ENCODE data around the gene ERO1A.

The ERO1A gene

GRCh38 chr14:52729925-52730708 is 34.8 kb upstream of the ERO1A start, which contains the start of gene STYX:
STYX (plus strand) TSS chr14:52730166; CDS start chr14:52730475, 309 bp downstream.
- Histone ChIP-seq H3K27ac (ENCODE audit: extremely low read depth, low read depth, low read length) (peak within 1 kb of the TSS; percentile 69), H3K36me3 (ENCODE audit: control insufficient read depth in 2 of 2, insufficient read depth in 1 of 2, low read length in 2 of 2) (peaks cover 38 to 51% of the 10 kb centered on the region in 2 experiments), H3K9me3 (ENCODE audit: control insufficient read depth, insufficient read depth, low read depth, low read length) (no peaks in the 10 kb centered on the region), H3K4me1 (ENCODE audit: control insufficient read depth, insufficient read depth, low read length) (peaks cover 5% of the 10 kb centered on the region), H3K4me3 (ENCODE audit: low read depth, low read length) (peak within 1 kb of the TSS; percentile 89)
- CTCF ChIA-PET: no interaction called here
- POLR2A ChIA-PET: interaction anchor here (0.6 to 1.1 kb wide), 10 partner anchors 17 to 488 kb away, joined by 3 to 5 read pairs (median 3); partner anchors contain the start of genes GNPNAT1, GPR137C and TXNDC16
- no peak for TF ChIP-seq ZNF433 (tag by site-specific recombination; IDR thresholded peaks at IDR 0.05; ENCODE audit: low read depth)
- peak; percentile 59; the same call in 1 of the 2 replicates for TF ChIP-seq ZNF692 (tag by site-specific recombination; IDR thresholded peaks at IDR 0.05)
- TF ChIP-seq ZFP69B (tag by site-specific recombination; IDR thresholded peaks at IDR 0.05): peak; percentile 26; the same call in 1 of the 2 replicates
- 0 out of 2 replicates have a peak, but pooled peaks have one; percentile 36 for TF ChIP-seq ZBTB48 (tag by site-specific recombination; IDR thresholded peaks at IDR 0.05)
- TF ChIP-seq GLIS2 (tag by site-specific recombination; IDR thresholded peaks at IDR 0.05): peak; percentile 93
- no peak for TF ChIP-seq BCL11B (tag by site-specific recombination; IDR thresholded peaks at IDR 0.05; ENCODE audit: low read depth)
- no peak for TF ChIP-seq MEIS1 (CRISPR knock-in tag; IDR thresholded peaks at IDR 0.05; ENCODE audit: borderline replicate concordance)
- TF ChIP-seq, protein P1, sequence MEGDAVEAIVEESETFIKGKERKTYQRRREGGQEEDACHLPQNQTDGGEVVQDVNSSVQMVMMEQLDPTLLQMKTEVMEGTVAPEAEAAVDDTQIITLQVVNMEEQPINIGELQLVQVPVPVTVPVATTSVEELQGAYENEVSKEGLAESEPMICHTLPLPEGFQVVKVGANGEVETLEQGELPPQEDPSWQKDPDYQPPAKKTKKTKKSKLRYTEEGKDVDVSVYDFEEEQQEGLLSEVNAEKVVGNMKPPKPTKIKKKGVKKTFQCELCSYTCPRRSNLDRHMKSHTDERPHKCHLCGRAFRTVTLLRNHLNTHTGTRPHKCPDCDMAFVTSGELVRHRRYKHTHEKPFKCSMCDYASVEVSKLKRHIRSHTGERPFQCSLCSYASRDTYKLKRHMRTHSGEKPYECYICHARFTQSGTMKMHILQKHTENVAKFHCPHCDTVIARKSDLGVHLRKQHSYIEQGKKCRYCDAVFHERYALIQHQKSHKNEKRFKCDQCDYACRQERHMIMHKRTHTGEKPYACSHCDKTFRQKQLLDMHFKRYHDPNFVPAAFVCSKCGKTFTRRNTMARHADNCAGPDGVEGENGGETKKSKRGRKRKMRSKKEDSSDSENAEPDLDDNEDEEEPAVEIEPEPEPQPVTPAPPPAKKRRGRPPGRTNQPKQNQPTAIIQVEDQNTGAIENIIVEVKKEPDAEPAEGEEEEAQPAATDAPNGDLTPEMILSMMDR (tag by site-specific recombination; IDR thresholded peaks at IDR 0.05): peak; percentile 44
- TF ChIP-seq ZEB2 (tag by site-specific recombination; IDR thresholded peaks at IDR 0.05): 0 out of 2 replicates have a peak, but pooled peaks have one; percentile 26
- no peak for TF ChIP-seq ZNF112 (tag by site-specific recombination; IDR thresholded peaks at IDR 0.05)
- TF ChIP-seq ZNF24 (tag by site-specific recombination; IDR thresholded peaks at IDR 0.05): peak; percentile 49; the same call in 1 of the 2 replicates
- peak; percentile 49 for TF ChIP-seq ZBTB17 (tag by site-specific recombination; IDR thresholded peaks at IDR 0.05)
- TF ChIP-seq ZNF600 (tag by site-specific recombination; IDR thresholded peaks at IDR 0.05): peak; percentile 91
- peak; percentile 96 for TF ChIP-seq ZFHX2 (tag by site-specific recombination; conservative IDR thresholded peaks at IDR 0.05)
- TF ChIP-seq IKZF3 (tag by site-specific recombination; IDR thresholded peaks at IDR 0.05): no peak
- peak; percentile 38; the same call in 1 of the 2 replicates for TF ChIP-seq ZNF146 (tag by site-specific recombination; IDR thresholded peaks at IDR 0.05)
- TF ChIP-seq ZNF335 (tag by site-specific recombination; conservative IDR thresholded peaks at IDR 0.05): peak; percentile 37; the same call in 1 of the 2 replicates
- TF ChIP-seq, protein P2, sequence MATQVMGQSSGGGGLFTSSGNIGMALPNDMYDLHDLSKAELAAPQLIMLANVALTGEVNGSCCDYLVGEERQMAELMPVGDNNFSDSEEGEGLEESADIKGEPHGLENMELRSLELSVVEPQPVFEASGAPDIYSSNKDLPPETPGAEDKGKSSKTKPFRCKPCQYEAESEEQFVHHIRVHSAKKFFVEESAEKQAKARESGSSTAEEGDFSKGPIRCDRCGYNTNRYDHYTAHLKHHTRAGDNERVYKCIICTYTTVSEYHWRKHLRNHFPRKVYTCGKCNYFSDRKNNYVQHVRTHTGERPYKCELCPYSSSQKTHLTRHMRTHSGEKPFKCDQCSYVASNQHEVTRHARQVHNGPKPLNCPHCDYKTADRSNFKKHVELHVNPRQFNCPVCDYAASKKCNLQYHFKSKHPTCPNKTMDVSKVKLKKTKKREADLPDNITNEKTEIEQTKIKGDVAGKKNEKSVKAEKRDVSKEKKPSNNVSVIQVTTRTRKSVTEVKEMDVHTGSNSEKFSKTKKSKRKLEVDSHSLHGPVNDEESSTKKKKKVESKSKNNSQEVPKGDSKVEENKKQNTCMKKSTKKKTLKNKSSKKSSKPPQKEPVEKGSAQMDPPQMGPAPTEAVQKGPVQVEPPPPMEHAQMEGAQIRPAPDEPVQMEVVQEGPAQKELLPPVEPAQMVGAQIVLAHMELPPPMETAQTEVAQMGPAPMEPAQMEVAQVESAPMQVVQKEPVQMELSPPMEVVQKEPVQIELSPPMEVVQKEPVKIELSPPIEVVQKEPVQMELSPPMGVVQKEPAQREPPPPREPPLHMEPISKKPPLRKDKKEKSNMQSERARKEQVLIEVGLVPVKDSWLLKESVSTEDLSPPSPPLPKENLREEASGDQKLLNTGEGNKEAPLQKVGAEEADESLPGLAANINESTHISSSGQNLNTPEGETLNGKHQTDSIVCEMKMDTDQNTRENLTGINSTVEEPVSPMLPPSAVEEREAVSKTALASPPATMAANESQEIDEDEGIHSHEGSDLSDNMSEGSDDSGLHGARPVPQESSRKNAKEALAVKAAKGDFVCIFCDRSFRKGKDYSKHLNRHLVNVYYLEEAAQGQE (tag by site-specific recombination; IDR thresholded peaks at IDR 0.05): peak; percentile 70
- TF ChIP-seq ZNF394 (tag by site-specific recombination; IDR thresholded peaks at IDR 0.05; ENCODE audit: borderline replicate concordance): peak; percentile 38; the same call in 1 of the 2 replicates
- no peak for TF ChIP-seq ZNF580 (tag by site-specific recombination; IDR thresholded peaks at IDR 0.05)
- no peak for TF ChIP-seq GFI1B (tag by site-specific recombination; IDR thresholded peaks at IDR 0.05)
- TF ChIP-seq PBX3 (CRISPR knock-in tag; IDR thresholded peaks at IDR 0.05): 0 out of 2 replicates have a peak, but pooled peaks have one; percentile 60
- peak; percentile 44; the same call in 1 of the 2 replicates for TF ChIP-seq ZNF843 (tag by site-specific recombination; IDR thresholded peaks at IDR 0.05)
- TF ChIP-seq INSM2 (tag by site-specific recombination; IDR thresholded peaks at IDR 0.05): 0 out of 2 replicates have a peak, but pooled peaks have one; percentile 41
- peak; percentile 67 for TF ChIP-seq SP7 (tag by site-specific recombination; IDR thresholded peaks at IDR 0.05)
- TF ChIP-seq GLIS1 (tag by site-specific recombination; IDR thresholded peaks at IDR 0.05): peak; percentile 58
- TF ChIP-seq KLF8 (tag by site-specific recombination; IDR thresholded peaks at IDR 0.05): peak; percentile 94
- TF ChIP-seq KLF9 (tag by site-specific recombination; IDR thresholded peaks at IDR 0.05; ENCODE audit: low read depth): peak; percentile 83

Data from HEK293 (cell line).